ENCODE results near the gene RHOG.

- TF ChIP-seq CTCF (IDR thresholded peaks at IDR 0.05) = no peak
- TF ChIP-seq POLR2A (IDR thresholded peaks at IDR 0.05) = no peak
Observed at GRCh38 chr11:3799143-3799542, 41.6 kb downstream of the RHOG start.
